MCF 10A (cell line): Measurements from ENCODE around the gene PID1. TPM values are rescaled to one million over a fixed set of nuclear protein-coding genes. Genes with fewer than 3 reads are reported as not detected.
A peak's percentile ranks its signal among the peaks of the same experiment; 100 is the strongest.

ENCODE experiments used
- BruUV-seq: library from RNA; stranded (reverse); fragments of 400-500 nt; replicated peaks from 2 replicates; lab custom pipeline; 2021; lab: Mats Ljungman, UMichigan
- CTCF ChIA-PET: fragments of 300-600 bp; sonication (Branson Sonifier 250); formaldehyde crosslinking; extraction: SDS; loops from one replicate; lab custom pipeline; 2021; ENCODE audit warnings: antibody characterized with exemption, inconsistent platforms; lab: Yijun Ruan, JAX
- POLR2A ChIA-PET: fragments of 300-600, 350-650 bp; sonication (Branson Sonifier 250); formaldehyde crosslinking; extraction: SDS; loops from one replicate; lab custom pipeline; 2020; ENCODE audit warnings: antibody characterized with exemption, inconsistent platforms; lab: Yijun Ruan, JAX
- DNase-seq: peaks from one replicate; pipeline ENCODE4 v3.0.0-alpha.2; 2018; ENCODE audit not compliant: unreplicated experiment
- H3K27ac Mint-ChIP-seq: one replicate; pipeline ENCODE4 v1.8.0; 2022; ENCODE audit warnings: mild to moderate bottlenecking, low read depth, mixed read lengths; ENCODE audit not compliant: unreplicated experiment
- H3K27me3 Mint-ChIP-seq: one replicate; pipeline ENCODE4 v1.8.0; 2022; ENCODE audit warnings: mixed read lengths; ENCODE audit not compliant: insufficient read depth, unreplicated experiment
- H3K36me3 Mint-ChIP-seq: one replicate; pipeline ENCODE4 v1.8.0; 2022; ENCODE audit warnings: mild to moderate bottlenecking, moderate library complexity, mixed read lengths; ENCODE audit not compliant: insufficient read depth, unreplicated experiment
- H3K4me1 Mint-ChIP-seq: one replicate; pipeline ENCODE4 v1.8.0; 2022; ENCODE audit warnings: mixed read lengths; ENCODE audit not compliant: insufficient read depth, unreplicated experiment
- H3K4me3 Mint-ChIP-seq: one replicate; pipeline ENCODE4 v1.8.0; 2022; ENCODE audit warnings: mild to moderate bottlenecking, moderate library complexity, mixed read lengths; ENCODE audit not compliant: unreplicated experiment
- H3K9me3 Mint-ChIP-seq: one replicate; pipeline ENCODE4 v1.8.0; 2022; ENCODE audit warnings: mixed read lengths; ENCODE audit not compliant: unreplicated experiment
- CTCF ChIP-seq: fragments of 200-600 bp; IDR thresholded peaks from one replicate; pipeline ENCODE4 v1.8.0; 2022; ENCODE audit warnings: antibody characterized with exemption, mild to moderate bottlenecking; ENCODE audit not compliant: unreplicated experiment
- intact Hi-C: fragments of 100-400 bp; cut with micrococcal nuclease; formaldehyde crosslinking; loops from 2 replicates; pipeline ENCODE4 v1.14.1; 2022
- total RNA-seq: library from RNA; stranded (reverse); gene quantifications from 2 replicates; pipeline ENCODE4 v1.2.3, GENCODE V29; 2022

PID1 gene
- total RNA-seq, 1 experiment from 2014 or later, result 211 TPM

GRCh38 chr2:229033816-229034215 lies 237.3 kb downstream of the PID1 start:
- Mint-ChIP-seq H3K4me3 (no peak overlapping the region), H3K36me3 (peaks cover 30% of the 10 kb centered on the region), H3K4me1 (no peaks in the 10 kb centered on the region), H3K9me3 (no peaks in the 10 kb centered on the region), H3K27ac (no peak overlapping the region), H3K27me3 (no peaks in the 10 kb centered on the region)
- BruUV-seq, result no TSS peak
- ChIA-PET POLR2A (interaction anchor here (0.6 to 1.1 kb wide), 3 partner anchors 8 to 169 kb away, joined by 3 to 6 read pairs (median 3); no protein-coding TSS in a partner anchor), CTCF (no interaction called here)
- DNase-seq, result no peak
- TF ChIP-seq CTCF, result no peak
- intact Hi-C loops, result no loop called here

- Mint-ChIP-seq H3K4me1 (peaks cover 2% of the 10 kb centered on the region), H3K27me3 (no peaks in the 10 kb centered on the region), H3K9me3 (no peaks in the 10 kb centered on the region), H3K36me3 (peaks cover 34% of the 10 kb centered on the region), H3K27ac (no peak overlapping the region), H3K4me3 (no peak overlapping the region)
- no TSS peak for BruUV-seq
- CTCF ChIA-PET, result no interaction called here
- no peak for DNase-seq
- intact Hi-C loops, result no loop called here
- no peak for TF ChIP-seq CTCF
- POLR2A ChIA-PET, result interaction anchor here (1.1 kb wide), 1 partner anchor 10 kb away, joined by 6 read pairs; no protein-coding TSS in a partner anchor
These were observed 238.4 kb downstream of the PID1 start for GRCh38 chr2:229032608-229033234.

- Mint-ChIP-seq H3K27ac (peak overlapping the region; percentile 37), H3K4me3 (no peak overlapping the region), H3K27me3 (no peaks in the 10 kb centered on the region), H3K9me3 (no peaks in the 10 kb centered on the region), H3K36me3 (peaks cover 40% of the 10 kb centered on the region), H3K4me1 (peaks cover 8% of the 10 kb centered on the region)
- intact Hi-C loops, result no loop called here
- TF ChIP-seq CTCF, result no peak
- no TSS peak for BruUV-seq
- no peak for DNase-seq
- CTCF ChIA-PET, result no interaction called here
- POLR2A ChIA-PET, result no interaction called here
These were observed 243.6 kb downstream of the PID1 start for GRCh38 chr2:229027353-229028105.

- Mint-ChIP-seq H3K36me3 (peaks cover 50% of the 10 kb centered on the region), H3K27ac (no peak overlapping the region), H3K9me3 (peaks cover under 1% of the 10 kb centered on the region), H3K27me3 (no peaks in the 10 kb centered on the region), H3K4me1 (peaks cover 8% of the 10 kb centered on the region), H3K4me3 (no peak overlapping the region)
- POLR2A ChIA-PET, result no interaction called here
- CTCF ChIA-PET, result interaction anchor here (0.6 kb wide), 1 partner anchor 10 kb away, joined by 3 read pairs; no protein-coding TSS in a partner anchor
- no TSS peak for BruUV-seq
- DNase-seq, result no peak
- TF ChIP-seq CTCF, result no peak
- intact Hi-C loops, result no loop called here
These were observed 245.4 kb downstream of the PID1 start for GRCh38 chr2:229025653-229026052.
